Stimulated activated CD8-positive, alpha-beta memory T cell treated with anti-CD3 and anti-CD28 coated beads, Interleukin-7, amount 100 ng/mL, for 1 hour (primary cell): ENCODE data around the gene ST8SIA1.
"Not testable (repeated sequence)": the region's sequence is repeated elsewhere in the genome, so short reads cannot be mapped to it uniquely, and the experiment has no call there.

Experiments used
- DNase-seq, 2 donors: peaks; one replicate each; pipeline ENCODE4 v3.0.0-alpha.2; 2020; ENCODE audit warnings: low read depth in 2 of 2

ST8SIA1 gene

GRCh38 chr12:22169376-22169775, 165.1 kb downstream of the ST8SIA1 start:
- no peak for DNase-seq

- DNase-seq = no peak
Observed at GRCh38 chr12:22164139-22164538, 170.4 kb downstream of the ST8SIA1 start.

GRCh38 chr12:22163594-22163993, 170.9 kb downstream of the ST8SIA1 start:
- no peak for DNase-seq

- DNase-seq = no peak
Observed at GRCh38 chr12:22160396-22161003, 174.0 kb downstream of the ST8SIA1 start.

GRCh38 chr12:22149286-22149685, 185.2 kb downstream of the ST8SIA1 start:
- not testable (repeated sequence) for DNase-seq

GRCh38 chr12:22146686-22147085, 187.8 kb downstream of the ST8SIA1 start:
- not testable (repeated sequence) for DNase-seq
